Gastroesophageal sphincter (tissue), 4 donors: ENCODE measurements around the gene ZNF385A. TPM values are rescaled to one million over a fixed set of nuclear protein-coding genes. Genes with fewer than 3 reads are reported as not detected.

Experiments
- ATAC-seq: fragments of 150-250 bp; one replicate; pipeline ENCODE4 v1.9.1; 2016; ENCODE audit warnings: mild to moderate bottlenecking, moderate library complexity
- H3K27ac ChIP-seq, 4 donors: fragments of 200-600 bp; sonication (generic) in 3 of 4; 1 replicate in 3 of 4; 2 replicates in 1 of 4; pipeline ENCODE4 v1.5.1; 2016 to 2019
- H3K27me3 ChIP-seq: fragments of 200-600 bp; sonication (generic); one replicate; pipeline ENCODE4 v1.5.1; 2019
- H3K36me3 ChIP-seq, 2 donors: fragments of 200-600 bp; sonication (generic); one replicate each; pipeline ENCODE4 v1.5.1; 2019; ENCODE audit warnings: control low read depth in 1 of 2
- H3K4me1 ChIP-seq, 3 donors: fragments of 200-600 bp; sonication (generic); 1 replicate in 2 of 3; 2 replicates in 1 of 3; pipeline ENCODE4 v1.5.1; 2016 to 2019; ENCODE audit warnings: control low read depth in 2 of 3
- H3K4me3 ChIP-seq, 2 donors: fragments of 200-600 bp; sonication (generic); one replicate each; pipeline ENCODE4 v1.5.1; 2019; ENCODE audit warnings: mild to moderate bottlenecking in 1 of 2, moderate library complexity in 1 of 2
- H3K9me3 ChIP-seq, 3 donors: fragments of 200-600 bp; sonication (generic); one replicate each; pipeline ENCODE4 v1.5.1; 2017 to 2019; ENCODE audit warnings: control low read depth in 2 of 3
- EP300 ChIP-seq: sonication (generic); formaldehyde crosslinking; IDR thresholded peaks from one replicate; pipeline ENCODE4 v1.6.1; 2017; ENCODE audit warnings: antibody characterized with exemption, mild to moderate bottlenecking
- POLR2A ChIP-seq, 2 donors: fragments of 450-650 bp; IDR thresholded peaks; one replicate each; pipeline ENCODE4 v1.6.1; 2017; ENCODE audit warnings: antibody characterized with exemption in 2 of 2, mild to moderate bottlenecking in 2 of 2, moderate library complexity in 1 of 2
- POLR2AphosphoS5 ChIP-seq: sonication (generic); formaldehyde crosslinking; IDR thresholded peaks from one replicate; pipeline ENCODE4 v1.6.1; 2017; ENCODE audit warnings: antibody characterized with exemption
- WGBS, 2 donors: methylation state at CpG; one replicate each; pipeline ENCODE4 v1.1.5; 2018; ENCODE audit warnings: low coverage in 1 of 2; 5-methylcytosine and 5-hydroxymethylcytosine counted together
- total RNA-seq, 4 donors: library from RNA; depleted of rRNA; stranded (reverse); fragments of >200 nt; gene quantifications; one replicate each; pipeline ENCODE4 v1.1.0, GENCODE V29; 2016
- TF ChIP-seq, protein P1 (sequence below), 4 experiments: fragments of 200-600 bp in 2 of 4; fragments of 450-650 bp in 2 of 4; sonication (generic) in 1 of 4; IDR thresholded peaks; one replicate each; pipeline ENCODE4 v1.5.1; 2017 to 2019; ENCODE audit warnings: antibody characterized with exemption in 4 of 4, mild to moderate bottlenecking in 2 of 4, moderate library complexity in 2 of 4

Gene ZNF385A
- total RNA-seq, 4 donors from 2014 or later, result 7.5 to 28.0 (median 19.5) TPM

- TF ChIP-seq, protein P1, sequence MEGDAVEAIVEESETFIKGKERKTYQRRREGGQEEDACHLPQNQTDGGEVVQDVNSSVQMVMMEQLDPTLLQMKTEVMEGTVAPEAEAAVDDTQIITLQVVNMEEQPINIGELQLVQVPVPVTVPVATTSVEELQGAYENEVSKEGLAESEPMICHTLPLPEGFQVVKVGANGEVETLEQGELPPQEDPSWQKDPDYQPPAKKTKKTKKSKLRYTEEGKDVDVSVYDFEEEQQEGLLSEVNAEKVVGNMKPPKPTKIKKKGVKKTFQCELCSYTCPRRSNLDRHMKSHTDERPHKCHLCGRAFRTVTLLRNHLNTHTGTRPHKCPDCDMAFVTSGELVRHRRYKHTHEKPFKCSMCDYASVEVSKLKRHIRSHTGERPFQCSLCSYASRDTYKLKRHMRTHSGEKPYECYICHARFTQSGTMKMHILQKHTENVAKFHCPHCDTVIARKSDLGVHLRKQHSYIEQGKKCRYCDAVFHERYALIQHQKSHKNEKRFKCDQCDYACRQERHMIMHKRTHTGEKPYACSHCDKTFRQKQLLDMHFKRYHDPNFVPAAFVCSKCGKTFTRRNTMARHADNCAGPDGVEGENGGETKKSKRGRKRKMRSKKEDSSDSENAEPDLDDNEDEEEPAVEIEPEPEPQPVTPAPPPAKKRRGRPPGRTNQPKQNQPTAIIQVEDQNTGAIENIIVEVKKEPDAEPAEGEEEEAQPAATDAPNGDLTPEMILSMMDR (IDR thresholded peaks at IDR 0.05), result no peak
- H3K27me3 ChIP-seq, result no peaks in the 10 kb centered on the region
- H3K4me1 ChIP-seq, result peaks cover 0 to 4% (median 0%) of the 10 kb centered on the region in 3 donors
- peak overlapping the region in 2 of 4 donors; percentile 14 to 19 for H3K27ac ChIP-seq
- WGBS, 2 donors, result 100% methylated on average over 2 of the region's 2 CpGs; no CpG with 5 or more reads in 1 of the 2 donors
- H3K9me3 ChIP-seq, result no peaks in the 10 kb centered on the region
- peaks cover 2 to 100% of the 10 kb centered on the region in 2 donors for H3K36me3 ChIP-seq
- no peak overlapping the region for H3K4me3 ChIP-seq
- ATAC-seq, result no peak
Measured at GRCh38 chr12:54398218-54398617, 13.7 kb upstream of the ZNF385A start.

DNA sequence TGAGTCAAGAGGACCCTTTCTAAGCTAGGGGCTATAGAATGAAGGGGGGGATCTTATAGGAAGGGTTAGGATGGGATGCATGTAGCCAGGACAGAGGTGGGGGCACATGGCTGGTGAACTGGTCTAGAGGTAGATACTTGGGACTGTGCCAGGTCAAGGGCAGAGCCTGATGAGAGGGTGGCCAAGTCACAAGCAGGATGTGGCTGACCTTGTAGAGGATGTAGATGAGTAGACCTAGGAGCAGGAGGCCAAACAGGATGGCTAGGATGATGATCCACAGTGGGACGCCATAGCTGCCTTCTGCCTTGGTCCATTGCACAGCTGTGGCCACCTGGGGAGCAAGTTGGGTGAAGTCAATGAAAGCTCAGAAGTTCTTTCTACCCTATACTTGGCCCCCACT is 12.6 kb upstream of the ZNF385A start:
- Histone ChIP-seq H3K36me3 (peaks cover 2 to 90% of the 10 kb centered on the region in 2 donors), H3K27me3 (no peaks in the 10 kb centered on the region), H3K4me1 (peaks cover 0 to 10% (median 0%) of the 10 kb centered on the region in 3 donors), H3K27ac (no peak overlapping the region), H3K4me3 (no peak overlapping the region), H3K9me3 (no peaks in the 10 kb centered on the region)
- TF ChIP-seq POLR2A (IDR thresholded peaks at IDR 0.05) (no peak), POLR2AphosphoS5 (peak; percentile 44)
- 67 to 71% methylated on average over 1 of the region's 1 CpG for WGBS, 2 donors
- ATAC-seq, result no peak

- TF ChIP-seq, protein P1 (IDR thresholded peaks at IDR 0.05), result no peak
- peak; percentile 1 for TF ChIP-seq POLR2AphosphoS5
- no peak for ATAC-seq
- H3K36me3 ChIP-seq, result peaks cover 2 to 74% of the 10 kb centered on the region in 2 donors
- peaks cover 0 to 25% (median 4%) of the 10 kb centered on the region in 3 donors for H3K4me1 ChIP-seq
- H3K27ac ChIP-seq, result no peak overlapping the region
- H3K27me3 ChIP-seq, result no peaks in the 10 kb centered on the region
- H3K4me3 ChIP-seq, result no peak overlapping the region
- H3K9me3 ChIP-seq, result no peaks in the 10 kb centered on the region
Measured at GRCh38 chr12:54395545-54395944, 11.0 kb upstream of the ZNF385A start.

DNA sequence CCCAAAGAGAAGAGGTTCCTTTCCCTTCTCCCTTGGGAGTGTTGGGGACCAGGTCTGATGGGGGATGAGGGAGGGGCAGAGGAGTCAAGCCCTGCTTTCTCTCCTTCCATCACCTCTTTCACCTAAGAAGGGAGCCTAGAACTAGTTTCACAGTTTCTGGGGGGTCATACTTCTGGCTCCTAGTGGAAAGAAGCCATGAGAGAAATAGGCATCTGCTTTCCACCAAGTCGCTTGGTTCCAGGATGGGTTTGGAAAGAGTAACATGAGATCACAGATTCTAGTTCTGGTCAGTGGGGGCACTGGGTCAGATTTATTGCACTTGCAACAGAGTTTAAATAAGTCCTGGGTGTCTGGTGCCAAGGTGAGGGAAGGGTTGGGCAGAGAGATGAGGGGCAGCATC is 10.5 kb upstream of the ZNF385A start:
- H3K27ac ChIP-seq, result no peak overlapping the region
- peaks cover 0 to 26% (median 4%) of the 10 kb centered on the region in 3 donors for H3K4me1 ChIP-seq
- WGBS, 2 donors, result 100% methylated on average over 1 of the region's 1 CpG; no CpG with 5 or more reads in 1 of the 2 donors
- no peaks in the 10 kb centered on the region for H3K27me3 ChIP-seq
- no peaks in the 10 kb centered on the region for H3K9me3 ChIP-seq
- H3K4me3 ChIP-seq, result no peak overlapping the region
- TF ChIP-seq EP300 (no peak), POLR2A (IDR thresholded peaks at IDR 0.05) (no peak), POLR2AphosphoS5 (no peak)
- TF ChIP-seq, protein P1 (IDR thresholded peaks at IDR 0.05), result no peak
- no peak for ATAC-seq
- peaks cover 2 to 68% of the 10 kb centered on the region in 2 donors for H3K36me3 ChIP-seq

DNA sequence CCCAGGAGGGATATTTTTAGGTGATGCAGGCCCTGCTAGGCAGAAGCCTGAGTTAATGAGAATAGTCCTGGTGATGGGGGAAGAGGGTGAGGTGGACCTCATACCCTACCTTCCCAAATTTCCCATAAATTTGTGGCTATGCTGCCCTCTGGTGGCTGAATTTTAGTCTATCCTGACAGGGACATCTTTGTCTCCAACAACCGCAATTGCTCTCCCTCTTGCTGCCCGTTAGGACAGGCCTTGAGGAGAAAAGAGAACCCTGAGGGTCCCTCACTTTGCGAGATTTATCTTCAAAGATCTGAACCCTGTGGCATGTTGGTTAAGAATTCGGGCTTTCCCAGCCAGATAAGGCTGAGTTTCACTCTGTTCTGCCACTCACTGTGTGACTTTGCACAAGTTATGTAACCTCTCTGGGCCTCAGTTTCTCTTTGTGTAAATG is 9.8 kb upstream of the ZNF385A start:
- 27 to 39% methylated on average over 4 of the region's 4 CpGs for WGBS, 2 donors
- no peaks in the 10 kb centered on the region for H3K9me3 ChIP-seq
- no peak overlapping the region for H3K4me3 ChIP-seq
- peak overlapping the region in 1 of 4 donors; percentile 38 for H3K27ac ChIP-seq
- ATAC-seq, result peak; percentile 34
- TF ChIP-seq POLR2A (IDR thresholded peaks at IDR 0.05), result no peak
- TF ChIP-seq POLR2AphosphoS5, result peak; percentile 19
- TF ChIP-seq, protein P1 (IDR thresholded peaks at IDR 0.05), result peak in 3 of 4 experiments; percentile 61 to 68 (median 61)
- no peak for TF ChIP-seq EP300
- peaks cover 0 to 21% (median 4%) of the 10 kb centered on the region in 3 donors for H3K4me1 ChIP-seq
- H3K36me3 ChIP-seq, result peaks cover 2 to 62% of the 10 kb centered on the region in 2 donors
- no peaks in the 10 kb centered on the region for H3K27me3 ChIP-seq
